Natural killer cell treated with Interleukin-12 subunit alpha and Interleukin-12 subunit beta and Interleukin-15 and Interleukin-18, amount 100 ng/mL, for 72 hours (primary cell): ENCODE measurements around the gene CATSPERD. TPM values are rescaled to one million over a fixed set of nuclear protein-coding genes. Genes with fewer than 3 reads are reported as not detected.

Experiments used
- total RNA-seq, 2 donors: library from RNA; stranded (reverse); gene quantifications; one replicate each; pipeline ENCODE4 v1.2.3, GENCODE V29; 2022

The CATSPERD gene
- total RNA-seq, 2 donors from 2014 or later = not detected

Other genes starting within 250 kb of the CATSPERD start
- 1 to 10 TPM in 1 of 2 donors, under 1 TPM in 1; 0.57 to 2.6 TPM for gene TINCR, start 152.7 kb upstream of the CATSPERD start, total RNA-seq
- gene SAFB2, start 97.9 kb upstream of the CATSPERD start, total RNA-seq = 100 to 1,000 TPM; 116 to 204 TPM
- 100 to 1,000 TPM; 126 to 190 TPM for gene SAFB, start 97.6 kb upstream of the CATSPERD start, total RNA-seq
- gene MICOS13, start 40.1 kb upstream of the CATSPERD start, total RNA-seq = 10 to 100 TPM; 40.7 to 41.4 TPM
- gene HSD11B1L, start 39.6 kb upstream of the CATSPERD start, total RNA-seq = 1 to 10 TPM; 1.8 to 3.6 TPM
- gene RPL36, start 30.3 kb upstream of the CATSPERD start, total RNA-seq = 100 to 1,000 TPM; 645 to 764 TPM
- 100 to 1,000 TPM; 151 to 267 TPM for gene LONP1, start 491 bp upstream of the CATSPERD start, total RNA-seq
- gene PRR22, start 64.1 kb downstream of the CATSPERD start, total RNA-seq = 10 to 100 TPM in 1 of 2 donors, 1 to 10 TPM in 1; 8.5 to 21.5 TPM
- gene DUS3L, start 70.5 kb downstream of the CATSPERD start, total RNA-seq = 100 to 1,000 TPM in 1 of 2 donors, 10 to 100 TPM in 1; 90.1 to 155 TPM
- gene NRTN, start 84.4 kb downstream of the CATSPERD start, total RNA-seq = not detected
- gene FUT6, start 119.1 kb downstream of the CATSPERD start, total RNA-seq = not detected
- not detected for gene FUT3, start 130.8 kb downstream of the CATSPERD start, total RNA-seq
- not detected for gene FUT5, start 149.9 kb downstream of the CATSPERD start, total RNA-seq
- gene NDUFA11, start 183.2 kb downstream of the CATSPERD start, total RNA-seq = 100 to 1,000 TPM; 170 to 189 TPM
- gene VMAC, start 184.2 kb downstream of the CATSPERD start, total RNA-seq = 1 to 10 TPM; 4.4 to 6.7 TPM
- 1 to 10 TPM; 7.6 to 8.6 TPM for gene CAPS, start 193.6 kb downstream of the CATSPERD start, total RNA-seq